SK-N-SH (cell line): ENCODE data around the gene UBR2. TPM values are rescaled to one million over a fixed set of nuclear protein-coding genes. Genes with fewer than 3 reads are reported as not detected.

Experiments used
- CTCF ChIA-PET: fragments of 300-600, 350-600 bp; formaldehyde crosslinking; extraction: SDS; loops from one replicate; lab custom pipeline; 2021; lab: Yijun Ruan, JAX
- POLR2A ChIA-PET: fragments of 350-600 bp; sonication (Branson Sonifier 250); formaldehyde crosslinking; extraction: SDS; loops from one replicate; lab custom pipeline; 2020; ENCODE audit warnings: antibody characterized with exemption, inconsistent platforms; lab: Yijun Ruan, JAX
- DNase-seq: peaks from one replicate; pipeline ENCODE4 v3.0.0; 2012
- H2AFZ ChIP-seq: fragments of 200-600 bp; sonication (generic); 2 replicates; pipeline ENCODE4 v1.8.1; 2016; ENCODE audit warnings: antibody characterized with exemption, mild to moderate bottlenecking, low read depth
- H3F3A ChIP-seq: fragments of 200-600 bp; sonication (generic); replicated peaks from 2 replicates; pipeline ENCODE3; 2016; ENCODE audit warnings: antibody characterized with exemption, mild to moderate bottlenecking; ENCODE audit not compliant: insufficient read depth
- H3K27ac ChIP-seq, 2 experiments: fragments of 200-500 bp in 1 of 2; fragments of 200-600 bp in 1 of 2; sonication (Bioruptor generic) in 1 of 2; sonication (generic), shearing (Covaris generic) in 1 of 2; 2 replicates each; pipeline versions ENCODE4 v1.5.1 to v1.6.1; 2014 to 2016; ENCODE audit warnings: low read depth in 2 of 2, inconsistent platforms in 1 of 2, low read length in 1 of 2, mild to moderate bottlenecking in 1 of 2, mixed read lengths in 1 of 2
- H3K27me3 ChIP-seq: fragments of 200-600 bp; sonication (generic), shearing (Covaris generic); 2 replicates; pipeline ENCODE4 v1.6.1; 2016; ENCODE audit warnings: mixed run types; ENCODE audit not compliant: insufficient read depth
- H3K36me3 ChIP-seq, 2 experiments: fragments of 200-500 bp in 1 of 2; fragments of 200-600 bp in 1 of 2; sonication (Bioruptor generic) in 1 of 2; sonication (generic) in 1 of 2; replicated peaks in 1 of 2; 2 replicates each; pipeline versions ENCODE3 to v1.5.1; 2014 to 2016; ENCODE audit warnings: low read length in 1 of 2, mild to moderate bottlenecking in 1 of 2; ENCODE audit not compliant: insufficient read depth in 2 of 2, control insufficient read depth in 1 of 2
- H3K4me1 ChIP-seq, 2 experiments: fragments of 200-500 bp in 1 of 2; fragments of 200-600 bp in 1 of 2; sonication (Bioruptor generic) in 1 of 2; sonication (generic), shearing (Covaris generic) in 1 of 2; 2 replicates each; pipeline versions ENCODE4 v1.5.1 to v1.6.1; 2014 to 2016; ENCODE audit warnings: low read depth in 1 of 2, low read length in 1 of 2, mixed run types in 1 of 2; ENCODE audit not compliant: insufficient read depth in 2 of 2, control insufficient read depth in 1 of 2
- H3K4me2 ChIP-seq: fragments of 200-600 bp; sonication (generic), shearing (Covaris generic); 2 replicates; pipeline ENCODE4 v1.6.1; 2017; ENCODE audit warnings: mixed run types
- H3K4me3 ChIP-seq, 2 experiments: fragments of 200-500 bp in 1 of 2; fragments of 200-600 bp in 1 of 2; sonication (Bioruptor generic) in 1 of 2; sonication (generic), shearing (Covaris generic) in 1 of 2; 2 replicates each; pipeline versions ENCODE4 v1.5.1 to v1.8.1; 2014 to 2016; ENCODE audit warnings: low read depth in 2 of 2, inconsistent platforms in 1 of 2, low read length in 1 of 2, mild to moderate bottlenecking in 1 of 2, mixed read lengths in 1 of 2, moderate library complexity in 1 of 2
- H3K79me2 ChIP-seq: fragments of 200-600 bp; sonication (generic); 2 replicates; pipeline ENCODE4 v1.8.1; 2017; ENCODE audit warnings: mild to moderate bottlenecking; ENCODE audit not compliant: insufficient read depth
- H3K9ac ChIP-seq: fragments of 200-600 bp; sonication (generic); 2 replicates; pipeline ENCODE4 v1.6.1; 2017; ENCODE audit warnings: mixed run types
- H3K9me2 ChIP-seq: fragments of 200-600 bp; sonication (generic); 2 replicates; pipeline ENCODE4 v1.6.1; 2017; ENCODE audit warnings: mixed run types
- H3K9me3 ChIP-seq: fragments of 200-600 bp; sonication (generic); 2 replicates; pipeline ENCODE4 v1.6.1; 2017; ENCODE audit warnings: mixed run types, mild to moderate bottlenecking, moderate library complexity
- H4K20me1 ChIP-seq: fragments of 200-600 bp; sonication (generic); 2 replicates; pipeline ENCODE4 v1.6.1; 2017; ENCODE audit warnings: mild to moderate bottlenecking, mixed run types; ENCODE audit not compliant: insufficient read depth
- ELF1 ChIP-seq: IDR thresholded peaks from 2 replicates; pipeline ENCODE4 v1.4.0; 2012
- FOSL2 ChIP-seq: IDR thresholded peaks from 2 replicates; pipeline ENCODE4 v1.4.0; 2012; ENCODE audit warnings: low read depth, mild to moderate bottlenecking, moderate library complexity, borderline replicate concordance
- FOXM1 ChIP-seq: IDR thresholded peaks from 2 replicates; pipeline ENCODE4 v1.4.0; 2012; ENCODE audit warnings: low read depth, mild to moderate bottlenecking
- GATA2 ChIP-seq: sonication (generic); formaldehyde crosslinking; IDR thresholded peaks from 2 replicates; pipeline ENCODE4 v1.5.0; 2020; ENCODE audit warnings: mild to moderate bottlenecking, missing genetic modification reagents
- MEF2A ChIP-seq: IDR thresholded peaks from 2 replicates; pipeline ENCODE4 v1.4.0; 2012; ENCODE audit warnings: low read depth, borderline replicate concordance
- MXI1 ChIP-seq: IDR thresholded peaks from 2 replicates; pipeline ENCODE4 v1.6.1; 2012; ENCODE audit warnings: mild to moderate bottlenecking, low read depth, low read length, improper control_type of control experiment
- NRF1 ChIP-seq: IDR thresholded peaks from 2 replicates; pipeline ENCODE4 v1.6.1; 2012; ENCODE audit warnings: low read depth, mild to moderate bottlenecking, low read length
- RFX5 ChIP-seq: IDR thresholded peaks from 2 replicates; pipeline ENCODE4 v1.6.1; 2012; ENCODE audit warnings: mild to moderate bottlenecking, improper control_type of control experiment, low read length
- TAF1 ChIP-seq: IDR thresholded peaks from 2 replicates; pipeline ENCODE4 v1.6.1; 2012; ENCODE audit warnings: low read depth, mild to moderate bottlenecking, low read length, moderate library complexity, borderline replicate concordance
- TEAD4 ChIP-seq: IDR thresholded peaks from 2 replicates; pipeline ENCODE4 v1.4.0; 2012; ENCODE audit warnings: mild to moderate bottlenecking, borderline replicate concordance; ENCODE audit not compliant: insufficient read depth
- YY1 ChIP-seq: IDR thresholded peaks from 2 replicates; pipeline ENCODE4 v1.4.0; 2012; ENCODE audit warnings: low read depth, mild to moderate bottlenecking
- WGBS: methylation state at CpG from one replicate; pipeline ENCODE4 v1.1.6; 2017; ENCODE audit warnings: low lambda C conversion rate; 5-methylcytosine and 5-hydroxymethylcytosine counted together
- polyA plus RNA-seq, 3 experiments: library from polyadenylated mRNA; depleted of rRNA; stranded (reverse); fragments of >200 nt; gene quantifications; 2 replicates each; pipeline ENCODE4 v1.2.3, GENCODE V29; 2012
- TF ChIP-seq, protein P1 (sequence below): IDR thresholded peaks from 2 replicates; pipeline ENCODE4 v1.4.0; 2012; ENCODE audit warnings: low read depth
- TF ChIP-seq, protein P2 (sequence below): IDR thresholded peaks from 2 replicates; pipeline ENCODE4 v1.6.1; 2012; ENCODE audit warnings: mild to moderate bottlenecking, low read depth, low read length, moderate library complexity
- TF ChIP-seq, protein P3 (sequence below): IDR thresholded peaks from 2 replicates; pipeline ENCODE4 v1.4.0; 2012; ENCODE audit warnings: low read depth, borderline replicate concordance
- TF ChIP-seq, protein P4 (sequence below): IDR thresholded peaks from 2 replicates; pipeline ENCODE4; 2012
- TF ChIP-seq, protein P5 (sequence below): fragments of 200-600 bp; sonication (generic); IDR thresholded peaks from 2 replicates; pipeline ENCODE4 v1.6.1; 2017; ENCODE audit warnings: antibody characterized with exemption, mild to moderate bottlenecking, moderate library complexity
- TF ChIP-seq, protein P6 (sequence below): fragments of 150-350 bp; IDR thresholded peaks from 2 replicates; pipeline ENCODE4 v1.6.1; 2017; ENCODE audit warnings: antibody characterized with exemption, low read length, low read depth, borderline replicate concordance

Gene UBR2
- polyA plus RNA-seq, 1 of the 3 experiments (the other 2 are of a cell fraction) = 5.2 TPM

DNA sequence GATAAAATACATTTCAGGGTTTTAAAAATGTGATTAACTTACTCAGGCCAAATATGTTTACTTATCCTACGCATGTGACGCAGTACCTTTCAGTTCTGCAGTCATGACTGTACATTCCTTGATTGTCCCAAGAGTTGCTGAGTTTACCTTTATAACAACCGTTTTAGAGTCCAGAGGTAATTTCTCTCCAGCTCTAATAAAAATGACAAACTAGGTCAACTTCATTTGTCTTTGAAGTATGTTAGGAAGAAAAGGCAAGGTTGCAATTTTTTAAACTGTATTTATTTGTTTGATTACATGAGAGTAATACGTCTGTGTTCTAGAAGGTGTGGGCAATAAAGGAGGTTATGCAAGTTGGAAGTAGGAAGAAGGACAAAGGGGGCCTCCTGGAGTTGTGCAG lies 38.6 kb upstream of the UBR2 start:
- Histone ChIP-seq H2AFZ (no peak overlapping the region), H4K20me1 (no peaks in the 10 kb centered on the region), H3K4me2 (no peak overlapping the region), H3K27me3 (no peaks in the 10 kb centered on the region), H3K9me3 (no peaks in the 10 kb centered on the region), H3K9ac (no peak overlapping the region), H3K4me3 (no peak overlapping the region), H3K4me1 (0 out of 4 replicates have a peak, but pooled peaks cover 0 to 5% of the 10 kb centered on the region in 2 experiments), H3K9me2 (no peaks in the 10 kb centered on the region), H3K79me2 (no peaks in the 10 kb centered on the region), H3F3A (peaks cover 6% of the 10 kb centered on the region), H3K27ac (no peak overlapping the region), H3K36me3 (no peaks in the 10 kb centered on the region)
- ChIA-PET POLR2A (no interaction called here), CTCF (no interaction called here)
- DNase-seq = no peak
- TF ChIP-seq, protein P1, sequence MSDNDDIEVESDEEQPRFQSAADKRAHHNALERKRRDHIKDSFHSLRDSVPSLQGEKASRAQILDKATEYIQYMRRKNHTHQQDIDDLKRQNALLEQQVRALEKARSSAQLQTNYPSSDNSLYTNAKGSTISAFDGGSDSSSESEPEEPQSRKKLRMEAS = no peak
- TF ChIP-seq YY1 (no peak), ELF1 (no peak), RFX5 (no peak), TAF1 (no peak), MEF2A (no peak), FOSL2 (no peak), NRF1 (no peak), TEAD4 (no peak)
- TF ChIP-seq, protein P2, sequence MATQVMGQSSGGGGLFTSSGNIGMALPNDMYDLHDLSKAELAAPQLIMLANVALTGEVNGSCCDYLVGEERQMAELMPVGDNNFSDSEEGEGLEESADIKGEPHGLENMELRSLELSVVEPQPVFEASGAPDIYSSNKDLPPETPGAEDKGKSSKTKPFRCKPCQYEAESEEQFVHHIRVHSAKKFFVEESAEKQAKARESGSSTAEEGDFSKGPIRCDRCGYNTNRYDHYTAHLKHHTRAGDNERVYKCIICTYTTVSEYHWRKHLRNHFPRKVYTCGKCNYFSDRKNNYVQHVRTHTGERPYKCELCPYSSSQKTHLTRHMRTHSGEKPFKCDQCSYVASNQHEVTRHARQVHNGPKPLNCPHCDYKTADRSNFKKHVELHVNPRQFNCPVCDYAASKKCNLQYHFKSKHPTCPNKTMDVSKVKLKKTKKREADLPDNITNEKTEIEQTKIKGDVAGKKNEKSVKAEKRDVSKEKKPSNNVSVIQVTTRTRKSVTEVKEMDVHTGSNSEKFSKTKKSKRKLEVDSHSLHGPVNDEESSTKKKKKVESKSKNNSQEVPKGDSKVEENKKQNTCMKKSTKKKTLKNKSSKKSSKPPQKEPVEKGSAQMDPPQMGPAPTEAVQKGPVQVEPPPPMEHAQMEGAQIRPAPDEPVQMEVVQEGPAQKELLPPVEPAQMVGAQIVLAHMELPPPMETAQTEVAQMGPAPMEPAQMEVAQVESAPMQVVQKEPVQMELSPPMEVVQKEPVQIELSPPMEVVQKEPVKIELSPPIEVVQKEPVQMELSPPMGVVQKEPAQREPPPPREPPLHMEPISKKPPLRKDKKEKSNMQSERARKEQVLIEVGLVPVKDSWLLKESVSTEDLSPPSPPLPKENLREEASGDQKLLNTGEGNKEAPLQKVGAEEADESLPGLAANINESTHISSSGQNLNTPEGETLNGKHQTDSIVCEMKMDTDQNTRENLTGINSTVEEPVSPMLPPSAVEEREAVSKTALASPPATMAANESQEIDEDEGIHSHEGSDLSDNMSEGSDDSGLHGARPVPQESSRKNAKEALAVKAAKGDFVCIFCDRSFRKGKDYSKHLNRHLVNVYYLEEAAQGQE = no peak
- TF ChIP-seq, protein P3, sequence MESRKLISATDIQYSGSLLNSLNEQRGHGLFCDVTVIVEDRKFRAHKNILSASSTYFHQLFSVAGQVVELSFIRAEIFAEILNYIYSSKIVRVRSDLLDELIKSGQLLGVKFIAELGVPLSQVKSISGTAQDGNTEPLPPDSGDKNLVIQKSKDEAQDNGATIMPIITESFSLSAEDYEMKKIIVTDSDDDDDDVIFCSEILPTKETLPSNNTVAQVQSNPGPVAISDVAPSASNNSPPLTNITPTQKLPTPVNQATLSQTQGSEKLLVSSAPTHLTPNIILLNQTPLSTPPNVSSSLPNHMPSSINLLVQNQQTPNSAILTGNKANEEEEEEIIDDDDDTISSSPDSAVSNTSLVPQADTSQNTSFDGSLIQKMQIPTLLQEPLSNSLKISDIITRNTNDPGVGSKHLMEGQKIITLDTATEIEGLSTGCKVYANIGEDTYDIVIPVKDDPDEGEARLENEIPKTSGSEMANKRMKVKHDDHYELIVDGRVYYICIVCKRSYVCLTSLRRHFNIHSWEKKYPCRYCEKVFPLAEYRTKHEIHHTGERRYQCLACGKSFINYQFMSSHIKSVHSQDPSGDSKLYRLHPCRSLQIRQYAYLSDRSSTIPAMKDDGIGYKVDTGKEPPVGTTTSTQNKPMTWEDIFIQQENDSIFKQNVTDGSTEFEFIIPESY = no peak
- WGBS = 91% methylated on average over 4 of the region's 4 CpGs

DNA sequence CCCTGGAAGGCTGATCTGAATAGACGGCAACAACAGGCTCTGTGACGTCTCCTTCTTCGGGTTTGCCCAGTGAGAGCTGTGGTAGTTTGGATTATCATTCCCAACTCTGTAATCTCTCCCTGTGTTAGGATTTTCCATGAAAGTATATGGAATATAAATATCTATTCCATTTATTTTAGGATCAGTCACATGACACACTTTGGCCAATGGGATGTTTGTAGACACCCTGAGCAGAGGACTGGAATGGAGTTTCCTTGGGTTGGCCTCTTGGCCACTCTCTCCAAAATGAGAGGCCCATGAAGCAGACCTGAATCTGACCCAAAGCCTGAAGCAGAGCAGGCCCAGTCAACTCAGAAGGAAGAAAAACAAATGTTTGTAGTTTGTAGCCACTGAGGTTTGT lies 37.2 kb upstream of the UBR2 start:
- CTCF ChIA-PET = interaction anchor here (2.2 kb wide), 1 partner anchor 21 kb away, joined by 8 read pairs; no protein-coding TSS in a partner anchor
- no peaks in the 10 kb centered on the region for H3K9me2 ChIP-seq
- no peaks in the 10 kb centered on the region for H3F3A ChIP-seq
- H2AFZ ChIP-seq = no peak overlapping the region
- no peak overlapping the region for H3K9ac ChIP-seq
- H3K27ac ChIP-seq = no peak overlapping the region
- POLR2A ChIA-PET = no interaction called here
- WGBS = 98% methylated on average over 3 of the region's 3 CpGs
- no peaks in the 10 kb centered on the region for H3K4me1 ChIP-seq
- no peak for DNase-seq
- H3K9me3 ChIP-seq = no peaks in the 10 kb centered on the region
- H4K20me1 ChIP-seq = no peaks in the 10 kb centered on the region
- no peaks in the 10 kb centered on the region for H3K27me3 ChIP-seq
- no peak overlapping the region for H3K4me2 ChIP-seq
- H3K4me3 ChIP-seq = no peak overlapping the region
- no peaks in the 10 kb centered on the region for H3K36me3 ChIP-seq
- H3K79me2 ChIP-seq = no peaks in the 10 kb centered on the region
- TF ChIP-seq, protein P4, sequence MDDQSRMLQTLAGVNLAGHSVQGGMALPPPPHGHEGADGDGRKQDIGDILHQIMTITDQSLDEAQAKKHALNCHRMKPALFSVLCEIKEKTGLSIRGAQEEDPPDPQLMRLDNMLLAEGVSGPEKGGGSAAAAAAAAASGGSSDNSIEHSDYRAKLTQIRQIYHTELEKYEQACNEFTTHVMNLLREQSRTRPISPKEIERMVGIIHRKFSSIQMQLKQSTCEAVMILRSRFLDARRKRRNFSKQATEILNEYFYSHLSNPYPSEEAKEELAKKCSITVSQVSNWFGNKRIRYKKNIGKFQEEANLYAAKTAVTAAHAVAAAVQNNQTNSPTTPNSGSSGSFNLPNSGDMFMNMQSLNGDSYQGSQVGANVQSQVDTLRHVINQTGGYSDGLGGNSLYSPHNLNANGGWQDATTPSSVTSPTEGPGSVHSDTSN = no peak
- no peak for TF ChIP-seq FOSL2
- TF ChIP-seq FOXM1 = no peak
- TF ChIP-seq, protein P5, sequence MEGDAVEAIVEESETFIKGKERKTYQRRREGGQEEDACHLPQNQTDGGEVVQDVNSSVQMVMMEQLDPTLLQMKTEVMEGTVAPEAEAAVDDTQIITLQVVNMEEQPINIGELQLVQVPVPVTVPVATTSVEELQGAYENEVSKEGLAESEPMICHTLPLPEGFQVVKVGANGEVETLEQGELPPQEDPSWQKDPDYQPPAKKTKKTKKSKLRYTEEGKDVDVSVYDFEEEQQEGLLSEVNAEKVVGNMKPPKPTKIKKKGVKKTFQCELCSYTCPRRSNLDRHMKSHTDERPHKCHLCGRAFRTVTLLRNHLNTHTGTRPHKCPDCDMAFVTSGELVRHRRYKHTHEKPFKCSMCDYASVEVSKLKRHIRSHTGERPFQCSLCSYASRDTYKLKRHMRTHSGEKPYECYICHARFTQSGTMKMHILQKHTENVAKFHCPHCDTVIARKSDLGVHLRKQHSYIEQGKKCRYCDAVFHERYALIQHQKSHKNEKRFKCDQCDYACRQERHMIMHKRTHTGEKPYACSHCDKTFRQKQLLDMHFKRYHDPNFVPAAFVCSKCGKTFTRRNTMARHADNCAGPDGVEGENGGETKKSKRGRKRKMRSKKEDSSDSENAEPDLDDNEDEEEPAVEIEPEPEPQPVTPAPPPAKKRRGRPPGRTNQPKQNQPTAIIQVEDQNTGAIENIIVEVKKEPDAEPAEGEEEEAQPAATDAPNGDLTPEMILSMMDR = no peak
- TF ChIP-seq, protein P6, sequence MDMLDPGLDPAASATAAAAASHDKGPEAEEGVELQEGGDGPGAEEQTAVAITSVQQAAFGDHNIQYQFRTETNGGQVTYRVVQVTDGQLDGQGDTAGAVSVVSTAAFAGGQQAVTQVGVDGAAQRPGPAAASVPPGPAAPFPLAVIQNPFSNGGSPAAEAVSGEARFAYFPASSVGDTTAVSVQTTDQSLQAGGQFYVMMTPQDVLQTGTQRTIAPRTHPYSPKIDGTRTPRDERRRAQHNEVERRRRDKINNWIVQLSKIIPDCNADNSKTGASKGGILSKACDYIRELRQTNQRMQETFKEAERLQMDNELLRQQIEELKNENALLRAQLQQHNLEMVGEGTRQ = no peak
- TF ChIP-seq GATA2 (CRISPR knock-in tag) = no peak
- no peak for TF ChIP-seq MXI1
- TF ChIP-seq MEF2A = no peak
- TF ChIP-seq, protein P1 = no peak
